ENCODE results near the gene PDCL2.
"Not testable (repeated sequence)": the region's sequence is repeated elsewhere in the genome, so short reads cannot be mapped to it uniquely, and the experiment has no call there.

Gene PDCL2

DNA sequence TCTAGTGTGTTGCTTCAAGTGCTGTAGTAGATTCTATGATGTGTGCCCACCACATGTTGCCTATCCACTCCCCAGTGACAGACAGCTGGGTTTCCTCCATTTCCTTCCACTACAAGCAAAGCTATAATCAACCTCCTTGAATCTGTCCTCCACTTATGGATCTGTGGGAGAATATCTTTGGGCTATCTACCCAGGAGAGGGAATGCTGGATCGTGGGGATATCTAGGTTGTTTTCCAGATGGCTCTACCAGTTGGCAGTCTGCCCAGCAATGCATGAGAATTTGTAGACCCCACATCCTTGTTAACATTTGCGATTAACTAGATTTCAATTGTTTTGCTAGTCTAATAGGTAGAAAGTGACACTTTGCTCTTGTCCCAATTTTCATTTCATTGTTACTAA, 33.8 kb upstream of the PDCL2 start:
- no peak for ATAC-seq
- TF ChIP-seq TOX (CRISPR knock-in tag; IDR thresholded peaks at IDR 0.05; ENCODE audit: borderline replicate concordance) = no peak
- no peak for TF ChIP-seq ZC3H10 (CRISPR knock-in tag; IDR thresholded peaks at IDR 0.05)
- no peak for TF ChIP-seq CSRNP3 (CRISPR knock-in tag; IDR thresholded peaks at IDR 0.05)
- TF ChIP-seq PATZ1 (CRISPR knock-in tag; IDR thresholded peaks at IDR 0.05; ENCODE audit: borderline replicate concordance) = no peak
- no peak for TF ChIP-seq RARB (CRISPR knock-in tag; IDR thresholded peaks at IDR 0.05)
- TF ChIP-seq, protein P1, sequence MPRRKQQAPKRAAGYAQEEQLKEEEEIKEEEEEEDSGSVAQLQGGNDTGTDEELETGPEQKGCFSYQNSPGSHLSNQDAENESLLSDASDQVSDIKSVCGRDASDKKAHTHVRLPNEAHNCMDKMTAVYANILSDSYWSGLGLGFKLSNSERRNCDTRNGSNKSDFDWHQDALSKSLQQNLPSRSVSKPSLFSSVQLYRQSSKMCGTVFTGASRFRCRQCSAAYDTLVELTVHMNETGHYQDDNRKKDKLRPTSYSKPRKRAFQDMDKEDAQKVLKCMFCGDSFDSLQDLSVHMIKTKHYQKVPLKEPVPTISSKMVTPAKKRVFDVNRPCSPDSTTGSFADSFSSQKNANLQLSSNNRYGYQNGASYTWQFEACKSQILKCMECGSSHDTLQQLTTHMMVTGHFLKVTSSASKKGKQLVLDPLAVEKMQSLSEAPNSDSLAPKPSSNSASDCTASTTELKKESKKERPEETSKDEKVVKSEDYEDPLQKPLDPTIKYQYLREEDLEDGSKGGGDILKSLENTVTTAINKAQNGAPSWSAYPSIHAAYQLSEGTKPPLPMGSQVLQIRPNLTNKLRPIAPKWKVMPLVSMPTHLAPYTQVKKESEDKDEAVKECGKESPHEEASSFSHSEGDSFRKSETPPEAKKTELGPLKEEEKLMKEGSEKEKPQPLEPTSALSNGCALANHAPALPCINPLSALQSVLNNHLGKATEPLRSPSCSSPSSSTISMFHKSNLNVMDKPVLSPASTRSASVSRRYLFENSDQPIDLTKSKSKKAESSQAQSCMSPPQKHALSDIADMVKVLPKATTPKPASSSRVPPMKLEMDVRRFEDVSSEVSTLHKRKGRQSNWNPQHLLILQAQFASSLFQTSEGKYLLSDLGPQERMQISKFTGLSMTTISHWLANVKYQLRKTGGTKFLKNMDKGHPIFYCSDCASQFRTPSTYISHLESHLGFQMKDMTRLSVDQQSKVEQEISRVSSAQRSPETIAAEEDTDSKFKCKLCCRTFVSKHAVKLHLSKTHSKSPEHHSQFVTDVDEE (CRISPR knock-in tag; IDR thresholded peaks at IDR 0.05) = 0 out of 2 replicates have a peak, but pooled peaks have one; percentile 24
- TF ChIP-seq TCF4 (CRISPR knock-in tag; IDR thresholded peaks at IDR 0.05; ENCODE audit: borderline replicate concordance) = peak; percentile 55; the same call in 1 of the 2 replicates
- TF ChIP-seq CSDC2 (CRISPR knock-in tag; IDR thresholded peaks at IDR 0.05) = no peak
- TF ChIP-seq ARNTL (CRISPR knock-in tag; IDR thresholded peaks at IDR 0.05; ENCODE audit: borderline replicate concordance, low read depth) = no peak
- no peak for TF ChIP-seq SNAI2 (CRISPR knock-in tag; IDR thresholded peaks at IDR 0.05)
- no peak for TF ChIP-seq ZFP30 (CRISPR knock-in tag; IDR thresholded peaks at IDR 0.05)
- TF ChIP-seq PPARA (CRISPR knock-in tag; IDR thresholded peaks at IDR 0.05; ENCODE audit: borderline replicate concordance) = no peak
- TF ChIP-seq GLIS3 (CRISPR knock-in tag; IDR thresholded peaks at IDR 0.05) = no peak
- TF ChIP-seq ZNF70 (CRISPR knock-in tag; IDR thresholded peaks at IDR 0.05) = peak; percentile 97
- TF ChIP-seq ZFP3 (CRISPR knock-in tag; IDR thresholded peaks at IDR 0.05) = no peak
- TF ChIP-seq, protein P2, sequence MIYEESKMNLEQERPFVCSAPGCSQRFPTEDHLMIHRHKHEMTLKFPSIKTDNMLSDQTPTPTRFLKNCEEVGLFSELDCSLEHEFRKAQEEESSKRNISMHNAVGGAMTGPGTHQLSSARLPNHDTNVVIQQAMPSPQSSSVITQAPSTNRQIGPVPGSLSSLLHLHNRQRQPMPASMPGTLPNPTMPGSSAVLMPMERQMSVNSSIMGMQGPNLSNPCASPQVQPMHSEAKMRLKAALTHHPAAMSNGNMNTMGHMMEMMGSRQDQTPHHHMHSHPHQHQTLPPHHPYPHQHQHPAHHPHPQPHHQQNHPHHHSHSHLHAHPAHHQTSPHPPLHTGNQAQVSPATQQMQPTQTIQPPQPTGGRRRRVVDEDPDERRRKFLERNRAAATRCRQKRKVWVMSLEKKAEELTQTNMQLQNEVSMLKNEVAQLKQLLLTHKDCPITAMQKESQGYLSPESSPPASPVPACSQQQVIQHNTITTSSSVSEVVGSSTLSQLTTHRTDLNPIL (CRISPR knock-in tag; IDR thresholded peaks at IDR 0.05; ENCODE audit: low read depth) = no peak
- no peak for TF ChIP-seq ISL1 (CRISPR knock-in tag; IDR thresholded peaks at IDR 0.05)

DNA sequence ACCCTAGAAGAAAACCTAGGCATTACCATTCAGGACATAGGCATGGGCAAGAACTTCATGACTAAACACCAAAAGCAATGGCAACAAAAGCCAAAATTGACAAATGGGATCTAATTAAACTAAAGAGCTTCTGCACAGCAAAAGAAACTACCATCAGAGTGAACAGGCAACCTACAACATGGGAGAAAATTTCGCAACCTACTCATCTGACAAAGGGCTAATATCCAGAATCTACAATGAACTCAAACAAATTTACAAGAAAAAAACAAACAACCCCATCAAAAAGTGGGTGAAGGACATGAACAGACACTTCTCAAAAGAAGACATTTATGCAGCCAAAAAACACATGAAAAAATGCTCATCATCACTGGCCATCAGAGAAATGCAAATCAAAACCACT, 32.0 kb upstream of the PDCL2 start:
- ATAC-seq = not testable (repeated sequence)

- no peak for ATAC-seq
- TF ChIP-seq ARNTL (CRISPR knock-in tag; IDR thresholded peaks at IDR 0.05; ENCODE audit: borderline replicate concordance, low read depth) (no peak), TCF4 (CRISPR knock-in tag; IDR thresholded peaks at IDR 0.05; ENCODE audit: borderline replicate concordance) (no peak), ZC3H10 (CRISPR knock-in tag; IDR thresholded peaks at IDR 0.05) (no peak), OSR1 (CRISPR knock-in tag; IDR thresholded peaks at IDR 0.05) (no peak), PPARA (CRISPR knock-in tag; IDR thresholded peaks at IDR 0.05; ENCODE audit: borderline replicate concordance) (no peak)
- TF ChIP-seq, protein P1 (CRISPR knock-in tag; IDR thresholded peaks at IDR 0.05) = no peak
- TF ChIP-seq, protein P2 (CRISPR knock-in tag; IDR thresholded peaks at IDR 0.05; ENCODE audit: low read depth) = no peak
- TF ChIP-seq, protein P3, sequence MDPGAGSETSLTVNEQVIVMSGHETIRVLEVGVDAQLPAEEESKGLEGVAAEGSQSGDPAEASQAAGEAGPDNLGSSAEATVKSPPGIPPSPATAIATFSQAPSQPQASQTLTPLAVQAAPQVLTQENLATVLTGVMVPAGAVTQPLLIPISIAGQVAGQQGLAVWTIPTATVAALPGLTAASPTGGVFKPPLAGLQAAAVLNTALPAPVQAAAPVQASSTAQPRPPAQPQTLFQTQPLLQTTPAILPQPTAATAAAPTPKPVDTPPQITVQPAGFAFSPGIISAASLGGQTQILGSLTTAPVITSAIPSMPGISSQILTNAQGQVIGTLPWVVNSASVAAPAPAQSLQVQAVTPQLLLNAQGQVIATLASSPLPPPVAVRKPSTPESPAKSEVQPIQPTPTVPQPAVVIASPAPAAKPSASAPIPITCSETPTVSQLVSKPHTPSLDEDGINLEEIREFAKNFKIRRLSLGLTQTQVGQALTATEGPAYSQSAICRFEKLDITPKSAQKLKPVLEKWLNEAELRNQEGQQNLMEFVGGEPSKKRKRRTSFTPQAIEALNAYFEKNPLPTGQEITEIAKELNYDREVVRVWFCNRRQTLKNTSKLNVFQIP (CRISPR knock-in tag; IDR thresholded peaks at IDR 0.05; ENCODE audit: borderline replicate concordance, low read depth) = no peak
Measured at GRCh38 chr4:55618546-55619143, 26.6 kb upstream of the PDCL2 start.

Data from SK-N-SH treated with all-trans-retinoic acid at 6 μM for 48 hours (cell line).